GM18951 (cell line): ENCODE measurements around the gene CCDC17.

Experiments
- POLR2A ChIP-seq: IDR thresholded peaks from 4 replicates; pipeline ENCODE4 v1.6.1; 2011; ENCODE audit warnings: mild to moderate bottlenecking; ENCODE audit not compliant: insufficient read length, insufficient read depth; ENCODE audit errors: extremely low read depth
- in situ Hi-C: fragments of 300-500 bp; cut with MboI; formaldehyde crosslinking; loops from one replicate; pipeline ENCODE4 v1.12.0; 2022; ENCODE audit warnings: low sequenced_read_pairs, mixed read lengths, inconsistent platforms; ENCODE audit not compliant: unreplicated experiment

The CCDC17 gene

DNA sequence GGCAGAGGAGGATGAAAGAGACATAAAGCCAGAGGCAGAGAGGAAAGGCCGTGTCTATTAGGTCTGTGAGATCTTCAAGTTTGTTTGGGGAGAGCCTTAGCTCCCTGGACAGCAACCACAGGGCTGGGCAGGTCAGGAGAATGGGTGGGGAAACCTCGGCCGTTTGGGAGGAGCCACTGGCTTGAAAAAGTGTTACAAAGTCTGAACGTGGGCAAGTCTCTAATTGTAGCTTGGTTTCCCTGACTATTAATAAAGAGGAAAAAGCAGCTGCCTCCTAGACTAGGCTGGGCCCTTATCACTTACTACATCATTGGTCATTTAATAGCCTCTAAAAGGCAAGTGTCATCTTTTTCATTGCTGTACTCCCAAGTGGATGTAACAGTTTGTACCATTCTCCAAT lies at the start of gene CCDC17:
Gene CCDC17, minus strand, starts transcription at position 83 of the 400 bp plus-strand sequence. CDS start 145 bp downstream, outside the sequence.
- in situ Hi-C loops: no loop called here
- TF ChIP-seq POLR2A: no peak

DNA sequence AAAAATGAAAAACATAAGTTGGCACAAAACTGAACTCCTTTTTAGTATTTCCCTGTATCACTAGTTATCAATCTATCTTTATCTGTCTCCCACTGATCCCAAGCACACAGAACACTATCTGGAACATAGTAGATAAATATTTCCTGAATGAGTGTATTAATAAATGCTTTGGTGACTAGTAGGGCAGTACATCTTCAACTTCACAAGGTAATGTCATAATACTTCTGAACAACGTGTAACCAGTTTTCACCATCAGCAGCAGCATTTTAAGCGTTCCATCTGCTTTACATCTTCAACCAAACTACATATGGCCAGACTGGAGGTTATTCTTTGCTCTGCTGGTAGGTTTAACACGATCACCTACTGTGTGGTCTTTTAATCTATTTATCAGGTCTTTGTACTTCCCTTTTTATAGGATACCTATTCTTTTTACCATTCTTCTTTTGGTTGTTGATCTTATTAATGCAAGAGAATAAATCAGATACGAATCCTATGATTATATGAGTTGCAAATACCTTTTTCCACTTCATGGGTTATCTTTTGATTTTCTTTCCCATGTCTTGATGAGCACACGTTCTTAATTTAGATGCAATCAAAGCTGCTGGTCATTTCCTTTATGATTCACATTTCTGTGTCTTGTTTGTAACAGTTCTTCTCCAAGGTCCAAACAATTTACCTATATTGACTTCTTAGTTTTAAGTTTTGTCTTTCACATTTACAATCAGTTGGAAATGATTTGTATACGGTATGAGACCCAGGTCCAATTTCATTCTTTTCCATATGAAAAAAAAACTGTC lies 46.2 kb upstream of the CCDC17 start:
- in situ Hi-C loops: no loop called here

DNA sequence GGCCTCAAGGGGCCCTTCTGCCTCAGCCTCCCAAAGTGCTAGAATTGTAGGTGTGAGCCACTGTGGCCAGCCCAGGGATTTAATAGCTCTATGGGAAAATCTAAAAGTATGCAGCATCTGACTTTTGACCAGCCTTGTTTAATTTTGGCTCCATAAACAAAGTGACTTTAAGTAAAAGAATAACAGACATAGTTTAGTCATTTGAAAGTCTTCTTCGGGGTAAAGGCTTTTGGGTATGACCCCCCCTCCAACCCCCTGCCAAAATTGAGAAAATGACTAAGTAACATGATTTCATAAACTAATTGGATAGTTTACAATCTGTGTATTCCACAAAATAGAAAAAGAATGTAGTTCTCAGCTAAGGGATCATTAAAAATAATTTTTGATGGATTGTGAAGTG lies 45.5 kb upstream of the CCDC17 start:
- no peak for TF ChIP-seq POLR2A
- in situ Hi-C loops: no loop called here

More for the DNA sequence above, 46.2 kb upstream of the CCDC17 start:
- no peak for TF ChIP-seq POLR2A

DNA sequence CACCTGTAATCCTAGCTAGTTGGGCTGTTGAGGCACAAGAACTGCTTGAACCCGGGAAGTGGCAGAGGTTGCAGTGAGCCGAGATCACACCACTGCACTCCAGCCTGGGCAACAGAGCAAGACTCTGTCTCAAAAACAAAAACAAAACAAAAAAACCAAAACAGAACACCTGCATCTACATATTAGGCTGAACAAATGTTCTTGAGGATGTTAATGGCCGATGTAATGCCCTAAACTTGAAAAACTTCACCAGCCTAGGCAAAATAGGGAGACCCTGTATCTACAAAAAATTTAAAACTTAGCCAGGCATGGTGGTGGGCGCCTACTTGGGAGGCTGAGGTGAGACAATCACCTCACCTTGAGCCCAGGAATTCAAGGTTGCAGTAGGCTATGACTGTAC lies 44.7 kb upstream of the CCDC17 start:
- in situ Hi-C loops: no loop called here
- TF ChIP-seq POLR2A: no peak

DNA sequence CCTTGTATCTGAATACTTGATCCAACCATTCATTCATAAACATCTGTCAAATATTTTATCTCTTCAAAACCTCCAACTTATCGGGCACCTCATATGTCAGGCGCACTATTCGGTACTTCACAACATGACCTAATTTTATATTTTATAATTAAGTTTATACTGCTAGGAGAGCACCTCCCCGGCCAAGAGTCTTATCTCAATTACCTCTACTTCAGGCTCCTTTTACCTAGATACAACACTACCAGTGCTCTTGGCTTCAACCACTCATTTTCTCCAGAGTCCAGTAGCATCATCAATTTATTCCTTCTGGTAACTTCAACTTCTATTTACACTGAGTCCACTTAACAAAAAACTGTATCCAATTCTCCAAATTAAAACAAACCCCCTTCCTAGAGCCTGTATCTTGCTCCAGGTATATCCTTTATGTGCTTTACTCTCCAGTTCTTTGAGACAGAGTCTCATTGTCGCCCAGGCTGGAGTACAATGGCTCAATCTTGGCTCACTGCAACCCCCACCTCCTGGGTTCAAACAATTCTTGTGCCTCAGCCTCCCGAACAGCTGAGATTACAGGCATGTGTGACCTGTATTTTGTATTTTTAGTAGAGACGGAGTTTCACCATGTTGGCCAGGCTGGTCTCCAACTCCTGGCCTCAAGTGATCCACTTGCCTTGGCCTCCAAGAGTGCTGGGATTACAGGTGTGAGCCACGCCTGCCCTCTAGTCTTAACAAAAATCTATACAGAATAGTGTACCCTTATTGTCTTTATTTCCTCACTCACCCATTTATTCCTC lies 43.7 kb upstream of the CCDC17 start:
- no peak for TF ChIP-seq POLR2A
- in situ Hi-C loops: no loop called here

DNA sequence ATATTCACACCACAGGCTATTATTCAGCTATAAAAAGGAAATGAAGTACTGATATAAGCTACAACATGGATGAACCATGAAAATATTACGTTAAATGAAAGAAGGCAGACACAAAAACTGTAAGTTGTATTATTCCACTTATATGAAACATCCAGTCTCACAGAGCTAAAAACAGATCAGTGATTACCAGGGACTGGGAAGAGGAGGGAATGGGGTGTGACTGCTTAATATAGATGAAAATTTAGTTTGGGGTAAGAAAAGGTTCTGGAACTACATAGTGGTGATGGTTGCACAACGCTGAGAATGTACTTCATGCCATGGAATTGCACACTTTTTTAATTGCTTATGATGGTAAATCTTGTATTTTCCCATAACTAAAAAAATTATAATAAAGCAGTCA lies 43.0 kb upstream of the CCDC17 start:
- TF ChIP-seq POLR2A: no peak
- in situ Hi-C loops: no loop called here

DNA sequence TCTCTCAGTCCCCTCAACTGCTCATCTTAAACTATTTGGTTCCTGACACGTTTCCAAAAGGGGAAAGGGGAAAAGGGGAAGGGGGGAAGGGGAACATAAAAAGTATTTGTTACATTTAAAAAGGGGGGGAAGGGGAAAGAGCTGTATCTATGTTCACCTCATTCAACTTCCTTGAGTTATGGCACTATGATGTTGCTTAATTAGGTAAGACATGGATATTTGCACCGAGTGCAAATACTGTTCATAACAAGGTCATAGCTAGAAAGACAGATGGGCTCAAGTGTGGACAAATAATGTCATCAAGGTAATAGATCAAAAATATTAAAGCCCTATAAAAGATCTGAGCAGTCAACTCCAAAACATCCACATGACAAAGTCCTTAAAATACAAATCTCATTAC lies 36.5 kb upstream of the CCDC17 start:
- TF ChIP-seq POLR2A: no peak
- in situ Hi-C loops: no loop called here

DNA sequence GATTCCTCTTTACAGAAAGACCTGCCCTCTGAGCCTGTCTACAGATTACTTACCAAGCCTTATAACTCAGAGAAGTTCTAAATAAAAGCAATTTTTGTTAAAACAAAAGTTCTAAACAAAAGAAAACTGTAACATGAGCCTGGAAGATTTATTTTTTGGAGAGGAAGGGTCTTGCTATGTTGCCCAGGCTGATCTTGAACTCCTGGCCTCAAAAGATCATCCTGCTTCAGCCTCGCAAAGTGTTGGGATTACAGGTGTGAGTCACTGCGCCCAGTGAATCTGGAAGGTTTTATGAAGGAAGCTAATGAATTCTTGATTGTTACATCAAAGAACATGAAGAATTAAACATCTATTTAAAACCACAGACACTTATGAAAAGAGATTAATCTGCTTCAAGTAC lies 35.4 kb upstream of the CCDC17 start:
- TF ChIP-seq POLR2A: no peak
- in situ Hi-C loops: no loop called here

DNA sequence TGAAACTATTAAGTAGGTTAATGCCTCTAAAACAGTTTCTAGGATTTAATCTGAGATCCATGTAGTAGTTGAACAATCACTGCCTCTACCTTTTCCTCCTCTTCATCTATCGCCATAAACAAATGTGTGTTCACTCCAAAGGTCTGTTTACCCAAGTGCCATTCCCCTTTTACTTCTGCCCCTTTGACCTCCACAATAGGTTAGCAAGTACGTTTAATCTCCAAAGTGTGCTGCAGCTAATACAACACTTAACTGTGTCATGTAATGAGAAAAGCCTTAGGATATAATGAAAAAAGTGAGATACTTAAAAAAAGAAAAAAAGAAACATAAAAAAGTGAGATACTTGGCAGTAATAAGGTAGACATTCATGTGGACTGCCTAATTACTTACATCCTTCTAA lies 34.3 kb upstream of the CCDC17 start:
- in situ Hi-C loops: no loop called here
- TF ChIP-seq POLR2A: no peak

DNA sequence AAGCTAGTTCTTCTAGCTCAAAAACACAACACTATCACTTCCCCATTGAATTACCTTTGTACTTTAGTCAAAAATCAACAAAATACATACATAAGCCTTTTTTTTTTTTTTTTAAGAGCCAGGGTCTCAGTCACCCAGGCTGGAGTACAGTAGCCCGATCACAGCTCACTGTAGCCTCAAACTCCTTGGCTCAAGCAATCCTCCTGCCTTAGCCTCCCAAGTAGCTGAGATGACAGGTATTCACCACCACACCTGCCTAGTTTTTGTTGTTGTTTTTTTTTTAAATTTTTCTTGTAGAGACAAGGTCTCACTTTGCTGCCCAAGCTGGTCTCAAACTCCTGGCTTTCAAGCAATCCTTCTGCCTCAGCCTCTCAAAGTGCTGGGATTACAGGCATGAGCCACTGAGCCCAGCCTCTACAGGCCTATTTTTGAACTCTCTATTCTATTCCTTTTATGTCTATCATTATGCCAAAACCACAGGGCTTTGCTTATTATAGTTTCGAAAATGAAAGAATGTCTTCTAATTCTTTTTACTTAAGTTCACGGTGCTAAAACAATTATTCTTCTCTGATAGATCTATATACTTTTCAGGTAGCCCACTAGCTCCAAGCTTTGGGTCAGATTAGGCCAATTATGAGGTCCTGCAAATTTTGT lies 32.8 kb upstream of the CCDC17 start:
- in situ Hi-C loops: no loop called here
- no peak for TF ChIP-seq POLR2A

DNA sequence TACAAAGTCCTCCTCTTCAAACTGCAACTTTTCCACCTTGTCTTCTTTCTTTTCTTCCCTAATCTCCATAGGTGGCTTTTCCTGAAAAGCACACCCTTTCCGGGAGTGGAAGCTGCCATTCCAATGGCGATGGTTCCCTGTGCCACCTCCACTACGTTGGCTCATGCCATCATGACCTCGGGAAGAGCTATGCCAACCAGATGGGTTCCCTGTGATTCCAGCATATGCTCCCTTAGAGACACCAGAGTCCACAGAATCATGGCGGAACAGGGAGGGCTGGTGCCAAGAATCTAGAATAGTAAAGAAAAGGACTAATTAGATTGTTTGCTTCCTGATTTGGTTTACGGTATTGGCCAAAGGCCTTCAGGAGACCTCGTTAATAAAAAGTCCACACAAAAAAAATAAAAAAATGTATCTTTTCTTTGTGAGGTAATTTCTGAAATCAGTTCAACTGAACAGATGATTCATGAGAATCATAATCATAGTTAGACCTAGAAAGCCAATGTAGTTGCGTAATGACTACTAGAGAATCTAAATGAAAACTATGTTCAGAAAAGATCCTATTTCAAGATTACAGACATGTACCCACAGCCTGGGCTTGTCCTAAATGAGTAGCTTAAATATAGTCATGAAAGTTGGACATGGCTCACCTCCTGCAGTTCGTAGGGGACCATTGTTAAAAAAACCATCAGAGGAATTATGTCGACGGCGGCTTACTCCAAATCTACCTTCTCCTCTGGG lies 30.9 kb upstream of the CCDC17 start:
- in situ Hi-C loops: no loop called here
- TF ChIP-seq POLR2A: no peak

DNA sequence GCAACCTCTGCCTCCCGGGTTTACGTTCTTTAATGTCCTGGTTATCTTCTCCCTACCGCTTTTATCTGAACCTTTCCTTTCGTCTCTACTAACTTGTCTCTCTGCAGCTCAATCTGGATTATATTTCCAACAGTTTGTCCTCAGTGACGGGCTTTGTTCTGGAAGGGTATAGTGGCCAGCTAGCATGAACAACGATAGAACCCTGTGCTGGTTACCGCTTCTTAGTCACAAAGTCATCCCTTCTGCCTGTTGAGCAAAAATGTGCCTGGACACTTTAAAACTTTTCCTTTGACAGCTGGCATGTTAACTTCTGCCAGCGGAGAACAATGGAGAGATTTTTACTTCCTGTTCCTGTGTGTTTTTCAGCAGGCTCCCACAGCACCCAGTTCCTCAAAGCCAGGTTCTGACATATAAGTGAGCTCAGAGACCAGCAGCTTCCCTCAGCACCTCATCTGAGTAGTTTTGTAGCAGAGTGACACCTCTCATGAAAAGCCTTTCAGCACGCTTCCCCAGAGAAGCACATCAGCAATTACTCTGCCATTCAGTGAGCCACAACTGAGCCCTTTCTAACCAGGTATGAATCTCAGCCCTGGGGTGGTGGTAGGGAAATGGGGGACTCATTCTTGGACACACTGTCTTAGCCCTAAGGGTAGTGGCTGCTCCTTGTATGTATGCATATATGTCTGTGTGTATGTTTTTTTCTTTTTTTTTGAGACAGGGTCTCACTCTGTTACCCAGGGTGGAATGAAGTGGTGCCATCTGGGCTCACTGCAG lies 23.6 kb upstream of the CCDC17 start:
- no peak for TF ChIP-seq POLR2A
- in situ Hi-C loops: no loop called here
